Large intestine (tissue), 3 donors: ENCODE measurements around the gene GRID1. TPM values are rescaled to one million over a fixed set of nuclear protein-coding genes. Genes with fewer than 3 reads are reported as not detected.
A peak's percentile ranks its signal among the peaks of the same experiment; 100 is the strongest.

Experiments used
- DNase-seq, 2 donors: peaks; one replicate each; pipeline versions ENCODE4 v3.0.0 to v3.0.0-alpha.2; 2013
- H3K27ac ChIP-seq: one replicate; pipeline ENCODE4 v1.5.1; 2013; ENCODE audit warnings: low read length
- H3K27me3 ChIP-seq: 2 replicates; pipeline ENCODE4 v1.6.1; 2013; ENCODE audit warnings: low read length; ENCODE audit not compliant: control insufficient read depth, insufficient read depth
- H3K36me3 ChIP-seq: 2 replicates; pipeline ENCODE4 v1.6.1; 2013; ENCODE audit warnings: low read length; ENCODE audit not compliant: control insufficient read depth, insufficient read depth
- H3K4me1 ChIP-seq: one replicate; pipeline ENCODE4 v1.6.1; 2013; ENCODE audit warnings: low read length; ENCODE audit not compliant: control insufficient read depth, insufficient read depth
- H3K4me3 ChIP-seq: one replicate; pipeline ENCODE4 v1.5.1; 2013; ENCODE audit warnings: low read length
- H3K9me3 ChIP-seq: one replicate; pipeline ENCODE4 v1.6.1; 2013; ENCODE audit warnings: mild to moderate bottlenecking, low read depth, low read length, moderate library complexity; ENCODE audit not compliant: control insufficient read depth
- WGBS: methylation state at CpG from one replicate; pipeline ENCODE4 v1.1.5; 2013; ENCODE audit warnings: low lambda C conversion rate; ENCODE audit not compliant: insufficient coverage; 5-methylcytosine and 5-hydroxymethylcytosine counted together
- polyA plus RNA-seq: library from polyadenylated mRNA; unstranded; fragments of 120-200 nt; gene quantifications from one replicate; pipeline ENCODE4 v1.2.1, GENCODE V29; 2013

The GRID1 gene
- polyA plus RNA-seq, 1 donor = 1.7 TPM

DNA sequence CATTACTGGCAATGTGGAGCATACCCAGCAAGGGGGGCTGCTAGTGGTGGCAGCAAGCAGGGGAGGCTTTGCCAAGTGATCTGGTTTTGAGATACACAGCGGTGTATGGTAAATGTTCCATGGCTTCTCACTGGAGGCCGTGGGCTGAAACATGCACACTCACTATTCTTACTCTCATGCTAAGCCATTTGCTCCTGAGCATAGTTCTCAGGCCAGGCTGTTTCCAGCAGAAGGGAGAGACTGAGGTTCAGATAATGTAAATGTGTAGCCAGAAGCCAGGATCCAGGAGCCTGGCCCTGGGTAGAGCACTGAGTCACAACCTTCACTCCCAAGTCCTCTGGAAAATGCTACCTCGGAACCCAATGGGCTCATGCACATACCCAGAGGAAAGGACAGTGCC lies 757.9 kb downstream of the GRID1 start:
- WGBS = no CpG with 5 or more reads among the region's 3 CpGs
- Histone ChIP-seq H3K4me3 (no peak overlapping the region), H3K27ac (no peak overlapping the region), H3K9me3 (no peaks in the 10 kb centered on the region), H3K27me3 (peaks cover 2% of the 10 kb centered on the region), H3K4me1 (no peaks in the 10 kb centered on the region), H3K36me3 (no peaks in the 10 kb centered on the region)
- DNase-seq = no peak

DNA sequence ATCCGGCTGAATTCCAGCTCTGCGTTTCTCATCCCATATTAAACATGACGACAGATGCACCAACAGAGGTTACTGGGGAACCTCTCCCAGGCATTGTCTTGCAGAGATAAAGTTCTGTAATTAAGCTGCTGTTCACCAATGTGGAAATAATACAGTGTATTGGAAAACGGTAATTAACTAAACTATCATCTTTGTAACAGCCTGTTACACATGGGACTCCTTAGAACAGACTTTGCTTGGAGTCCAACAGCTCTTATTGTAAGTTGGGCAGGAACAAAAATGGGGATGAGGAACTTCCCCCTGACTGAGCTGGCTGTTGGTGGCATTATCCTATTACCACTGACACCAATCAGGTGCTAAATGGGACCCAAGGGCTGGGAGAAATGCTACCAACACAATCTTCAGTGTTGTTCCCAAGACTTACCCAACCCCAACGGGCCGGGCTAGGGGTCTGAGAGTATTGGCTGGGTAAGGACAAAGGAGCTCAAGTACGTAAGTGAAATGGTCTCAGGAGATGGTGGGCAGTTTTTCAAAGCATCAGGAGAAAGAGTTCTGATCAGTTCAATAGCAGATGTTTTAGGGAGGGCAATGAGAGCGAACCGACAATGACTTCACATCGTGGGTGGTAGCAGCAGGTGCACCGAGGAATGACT lies 759.4 kb downstream of the GRID1 start:
- Histone ChIP-seq H3K27me3 (peaks cover 2% of the 10 kb centered on the region), H3K4me1 (peaks cover 7% of the 10 kb centered on the region), H3K36me3 (no peaks in the 10 kb centered on the region), H3K9me3 (no peaks in the 10 kb centered on the region), H3K4me3 (no peak overlapping the region), H3K27ac (no peak overlapping the region)
- no CpG with 5 or more reads among the region's 11 CpGs for WGBS
- no peak for DNase-seq

DNA sequence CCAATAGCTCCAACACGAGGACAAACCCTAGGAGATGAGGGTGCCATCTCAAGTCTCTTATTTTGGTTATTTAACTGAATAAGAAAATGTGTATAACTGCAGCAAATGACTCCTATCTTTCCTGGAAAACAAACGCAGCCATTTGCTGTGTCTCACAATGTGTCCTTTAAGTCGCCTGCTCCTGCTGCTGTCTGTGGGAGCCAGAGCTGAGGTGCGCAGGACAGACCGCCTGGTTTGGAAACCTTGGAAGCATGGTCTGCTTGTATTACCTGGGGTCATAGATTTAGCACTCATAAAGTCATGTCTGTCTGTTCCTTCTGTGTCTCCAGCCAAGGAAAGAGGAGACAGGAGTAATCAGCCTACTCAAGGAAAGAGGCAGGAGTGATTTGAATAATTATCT lies 760.2 kb downstream of the GRID1 start:
- Histone ChIP-seq H3K4me3 (no peak overlapping the region), H3K4me1 (peaks cover 7% of the 10 kb centered on the region), H3K9me3 (no peaks in the 10 kb centered on the region), H3K27ac (no peak overlapping the region), H3K27me3 (peaks cover 2% of the 10 kb centered on the region), H3K36me3 (no peaks in the 10 kb centered on the region)
- no peak for DNase-seq
- WGBS = no CpG with 5 or more reads among the region's 5 CpGs

DNA sequence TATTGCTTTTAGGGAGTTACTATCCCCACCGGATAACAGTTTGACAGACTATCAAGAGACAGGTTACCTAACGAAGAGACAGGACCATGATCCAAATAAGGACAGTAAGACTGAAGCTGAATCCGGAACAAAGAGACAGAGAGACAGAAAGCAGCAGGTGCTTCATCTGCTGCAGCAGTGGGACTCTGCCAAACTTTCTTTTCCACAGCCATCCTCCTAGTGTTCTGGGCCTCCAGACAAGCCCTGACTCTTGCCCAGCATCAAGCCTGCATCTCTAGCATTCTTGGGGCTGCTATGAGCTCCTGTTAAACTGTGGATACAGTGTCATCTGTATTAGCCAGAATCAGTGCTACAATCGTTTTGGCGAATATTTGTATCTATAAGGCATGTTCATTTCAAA lies 761.7 kb downstream of the GRID1 start:
- Histone ChIP-seq H3K27me3 (peaks cover 2% of the 10 kb centered on the region), H3K4me3 (no peak overlapping the region), H3K4me1 (peaks cover 7% of the 10 kb centered on the region), H3K27ac (no peak overlapping the region), H3K9me3 (no peaks in the 10 kb centered on the region), H3K36me3 (no peaks in the 10 kb centered on the region)
- no CpG with 5 or more reads among the region's 5 CpGs for WGBS
- no peak for DNase-seq

DNA sequence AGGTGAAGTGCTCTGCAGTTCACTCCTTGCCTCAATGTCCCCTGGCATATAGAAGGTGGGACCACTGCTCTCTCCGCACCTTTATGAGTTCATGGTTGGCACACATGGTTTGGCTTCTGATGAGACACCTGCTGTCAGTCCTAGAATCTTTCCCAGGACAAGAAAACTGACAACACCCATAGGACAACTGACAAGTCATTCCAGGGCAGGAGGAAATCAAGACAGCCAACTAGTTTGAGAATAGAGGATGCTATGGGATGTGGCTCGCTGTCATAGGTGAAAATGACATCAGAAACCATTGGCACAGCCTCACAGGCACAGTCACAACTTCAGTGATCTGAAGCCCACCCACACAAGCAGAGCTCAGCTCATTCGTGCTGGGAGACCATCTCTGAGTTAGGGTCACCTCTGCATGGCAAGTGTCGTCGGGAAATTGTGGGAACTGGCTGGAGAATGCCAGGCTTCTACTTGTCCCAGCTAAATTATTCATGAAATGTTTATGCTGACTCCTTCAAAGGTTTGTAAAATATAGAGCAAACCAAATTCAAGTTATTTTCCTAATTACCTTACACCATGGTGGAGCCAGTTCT lies 762.4 kb downstream of the GRID1 start:
- Histone ChIP-seq H3K4me3 (no peak overlapping the region), H3K27me3 (peaks cover 2% of the 10 kb centered on the region), H3K36me3 (no peaks in the 10 kb centered on the region), H3K4me1 (peaks cover 7% of the 10 kb centered on the region), H3K27ac (no peak overlapping the region), H3K9me3 (no peaks in the 10 kb centered on the region)
- no CpG with 5 or more reads among the region's 5 CpGs for WGBS
- DNase-seq = no peak

DNA sequence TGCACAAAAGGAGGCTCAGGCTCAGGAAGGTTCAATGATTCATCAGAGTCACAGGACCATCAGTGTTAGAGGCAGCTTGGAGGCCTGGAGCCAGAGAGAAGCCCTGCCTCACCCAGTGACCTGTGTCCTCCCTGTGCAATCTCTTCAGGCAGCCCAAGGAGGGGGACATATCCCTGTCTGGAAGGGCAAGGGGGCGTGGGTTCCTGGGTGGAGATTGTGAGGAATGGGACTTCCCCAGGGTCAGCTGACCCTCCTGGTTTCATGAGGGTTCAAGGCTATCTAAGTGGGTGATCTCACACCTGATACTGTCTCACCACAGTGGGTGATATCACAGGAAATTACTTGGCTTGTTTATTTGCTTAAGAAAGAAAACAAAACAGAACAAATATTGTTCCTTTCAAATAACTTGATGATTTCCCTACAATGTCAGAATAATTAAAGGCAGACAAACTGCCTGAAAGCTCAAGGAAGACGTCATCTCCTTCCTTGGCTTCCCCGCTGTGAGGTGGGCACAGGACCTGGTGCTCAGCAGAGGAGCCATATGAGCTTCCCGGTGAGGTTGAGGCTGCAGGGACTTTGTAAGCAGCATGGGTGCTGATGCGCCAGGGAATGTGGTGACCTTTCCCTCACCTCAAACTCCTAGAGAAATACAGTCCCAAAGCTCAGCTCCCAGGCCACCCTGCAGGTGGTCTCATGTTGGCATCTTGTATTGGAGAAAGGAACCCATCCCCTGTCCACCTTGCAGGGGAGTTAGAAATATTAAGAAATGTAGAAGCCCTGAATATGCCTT lies 763.2 kb downstream of the GRID1 start:
- WGBS = no CpG with 5 or more reads among the region's 5 CpGs
- no peaks in the 10 kb centered on the region for H3K36me3 ChIP-seq
- H3K9me3 ChIP-seq = no peaks in the 10 kb centered on the region
- peak; percentile 55 to 62 for DNase-seq
- no peak overlapping the region for H3K27ac ChIP-seq
- peaks cover 7% of the 10 kb centered on the region for H3K4me1 ChIP-seq
- H3K27me3 ChIP-seq = peaks cover 2% of the 10 kb centered on the region
- no peak overlapping the region for H3K4me3 ChIP-seq

DNA sequence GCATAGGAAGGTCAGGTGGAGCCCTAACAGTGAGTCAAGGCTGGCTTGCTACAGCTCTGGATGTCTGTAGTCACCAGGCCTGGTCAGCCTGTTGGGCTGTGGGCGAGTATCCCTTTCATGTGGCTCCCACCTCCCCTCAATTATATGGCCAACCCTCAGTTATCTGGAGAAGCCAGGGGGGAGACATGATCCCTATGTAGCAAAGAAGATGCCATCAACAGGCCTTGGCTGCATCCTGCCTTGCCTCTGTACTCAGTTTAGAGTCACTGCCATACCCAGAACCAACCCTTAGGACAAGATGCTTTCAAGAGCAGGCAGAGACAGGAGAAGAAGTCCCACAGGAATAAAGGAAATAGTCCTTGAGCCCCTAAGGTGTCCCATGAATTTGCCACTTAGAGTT lies 763.9 kb downstream of the GRID1 start:
- Histone ChIP-seq H3K9me3 (no peaks in the 10 kb centered on the region), H3K4me3 (no peak overlapping the region), H3K4me1 (peaks cover 7% of the 10 kb centered on the region), H3K27me3 (peaks cover 2% of the 10 kb centered on the region), H3K36me3 (no peaks in the 10 kb centered on the region), H3K27ac (no peak overlapping the region)
- WGBS = no CpG with 5 or more reads among the region's 1 CpG
- DNase-seq = no peak

DNA sequence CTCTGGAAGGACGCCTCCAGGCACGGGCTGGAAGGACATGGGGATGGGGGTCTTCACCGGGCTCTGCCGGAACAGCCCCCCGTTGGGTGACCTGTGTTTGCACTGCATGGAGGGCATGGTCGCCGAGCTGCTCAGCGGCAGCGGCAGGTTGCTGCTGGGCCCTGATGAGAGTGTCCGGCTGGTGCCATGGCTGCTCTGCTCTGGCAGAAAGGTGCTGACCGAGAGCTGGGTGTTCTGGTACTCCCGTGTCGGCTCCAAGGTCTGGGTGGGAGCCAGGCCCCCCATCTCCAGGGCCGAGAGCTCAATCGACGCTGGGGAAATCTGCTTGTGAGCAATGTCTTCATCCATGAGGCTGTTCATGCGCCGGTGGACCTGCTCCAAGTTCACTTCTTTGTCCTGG lies 764.3 kb downstream of the GRID1 start:
- Histone ChIP-seq H3K27ac (no peak overlapping the region), H3K27me3 (peaks cover under 1% of the 10 kb centered on the region)
- no CpG with 5 or more reads among the region's 18 CpGs for WGBS

DNA sequence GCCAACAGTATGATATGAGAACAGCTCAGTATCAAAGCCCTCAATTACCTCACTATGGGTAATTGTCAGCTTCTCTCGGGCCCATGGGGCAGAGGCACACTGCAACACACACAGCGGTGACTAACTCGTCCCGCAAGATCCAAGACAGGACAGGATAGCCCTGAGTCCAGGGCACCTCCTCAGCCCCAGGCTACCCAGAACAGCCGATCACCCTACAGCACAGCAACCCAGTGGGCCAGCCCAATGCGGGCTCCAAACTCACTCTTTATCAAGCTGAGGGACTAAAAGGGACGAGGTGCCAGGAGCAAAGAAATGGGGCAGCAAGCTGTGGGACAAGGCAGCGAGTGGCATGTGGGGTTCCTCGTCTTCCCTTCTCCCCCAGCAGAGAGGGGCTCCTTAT lies 765.1 kb downstream of the GRID1 start:
- peaks cover 7% of the 10 kb centered on the region for H3K4me1 ChIP-seq
- WGBS = no CpG with 5 or more reads among the region's 9 CpGs
- H3K4me3 ChIP-seq = no peak overlapping the region
- no peaks in the 10 kb centered on the region for H3K27me3 ChIP-seq
- H3K9me3 ChIP-seq = no peaks in the 10 kb centered on the region
- H3K27ac ChIP-seq = no peak overlapping the region
- no peak for DNase-seq
- no peaks in the 10 kb centered on the region for H3K36me3 ChIP-seq

More for the DNA sequence above, 764.3 kb downstream of the GRID1 start:
- Histone ChIP-seq H3K4me3 (no peak overlapping the region), H3K9me3 (no peaks in the 10 kb centered on the region), H3K4me1 (peaks cover 7% of the 10 kb centered on the region), H3K36me3 (no peaks in the 10 kb centered on the region)
- DNase-seq = no peak

DNA sequence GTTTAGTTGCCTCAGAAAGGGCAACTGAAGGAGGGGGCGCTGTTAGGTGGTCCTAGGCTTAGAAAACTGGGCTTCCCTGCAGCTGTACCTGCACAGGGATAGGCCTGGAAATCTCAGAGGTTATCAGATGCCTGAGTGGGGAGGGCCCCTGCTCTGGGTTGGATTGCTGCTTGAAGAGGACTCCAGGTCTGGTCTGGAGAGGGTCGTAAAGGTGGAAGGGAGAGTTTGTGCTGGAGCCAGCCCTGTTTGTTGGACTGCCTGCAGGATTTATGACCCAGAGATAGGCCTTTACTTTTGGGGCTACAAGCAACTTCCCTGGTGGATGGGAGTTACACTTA lies 765.9 kb downstream of the GRID1 start:
- Histone ChIP-seq H3K36me3 (no peaks in the 10 kb centered on the region), H3K9me3 (no peaks in the 10 kb centered on the region), H3K4me1 (peaks cover 7% of the 10 kb centered on the region), H3K27ac (no peak overlapping the region), H3K4me3 (no peak overlapping the region), H3K27me3 (no peaks in the 10 kb centered on the region)
- WGBS = no CpG with 5 or more reads among the region's 2 CpGs
- DNase-seq = no peak
